HG03457 (cell line): ENCODE results near the gene CBX4.

Experiments
- ATAC-seq: cut with Tn5 transposase; IDR thresholded peaks from one replicate; pipeline ENCODE4 v1.9.1; 2021; ENCODE audit warnings: moderate number of reproducible peaks; ENCODE audit not compliant: unreplicated experiment

Gene CBX4

DNA sequence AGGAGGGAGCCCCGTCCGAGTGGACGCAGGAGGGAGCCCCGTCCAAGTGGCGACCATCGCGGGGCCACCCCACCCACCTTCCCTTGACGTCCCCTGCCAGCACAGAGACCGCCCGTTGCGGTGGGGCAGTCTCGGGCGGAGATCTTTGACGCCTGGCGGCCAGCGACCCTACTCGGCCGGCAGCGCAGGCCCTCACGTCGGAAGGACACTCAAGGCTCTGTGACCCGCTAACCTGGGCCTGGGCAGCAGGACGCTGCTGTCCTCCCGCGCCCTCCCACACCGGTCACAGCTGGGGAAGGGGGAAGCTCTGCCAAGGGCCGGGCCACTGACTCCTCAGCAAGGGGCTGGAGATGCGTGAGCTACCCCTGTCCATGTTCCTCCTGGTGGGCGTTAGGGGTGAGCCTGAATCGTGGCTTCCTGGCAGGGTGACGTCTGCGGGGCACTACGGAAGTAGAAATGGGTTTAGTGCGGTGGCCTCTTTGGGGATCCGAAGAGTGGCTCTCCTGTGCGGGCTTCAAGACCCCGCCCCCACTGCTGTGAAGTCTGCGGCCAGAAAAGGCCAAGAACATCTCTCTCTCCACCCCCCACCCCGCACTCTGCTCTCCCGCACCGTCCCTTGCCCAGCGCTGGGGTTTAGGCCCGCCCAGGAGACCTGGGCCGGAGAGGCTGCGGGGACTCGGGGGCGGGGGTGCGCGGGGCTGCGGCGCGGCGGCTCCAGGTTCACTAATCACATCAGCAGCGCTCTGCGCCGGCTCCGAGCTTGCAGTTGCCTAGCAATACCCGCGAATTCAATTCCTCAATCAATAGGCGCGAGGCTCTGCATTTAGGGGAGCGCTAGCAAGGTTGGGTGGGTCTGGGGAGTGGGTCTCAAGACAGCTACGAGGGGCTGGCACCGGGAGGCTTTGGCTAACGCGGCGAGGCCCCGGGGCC lies 48.2 kb downstream of the CBX4 start:
- no peak for ATAC-seq

DNA sequence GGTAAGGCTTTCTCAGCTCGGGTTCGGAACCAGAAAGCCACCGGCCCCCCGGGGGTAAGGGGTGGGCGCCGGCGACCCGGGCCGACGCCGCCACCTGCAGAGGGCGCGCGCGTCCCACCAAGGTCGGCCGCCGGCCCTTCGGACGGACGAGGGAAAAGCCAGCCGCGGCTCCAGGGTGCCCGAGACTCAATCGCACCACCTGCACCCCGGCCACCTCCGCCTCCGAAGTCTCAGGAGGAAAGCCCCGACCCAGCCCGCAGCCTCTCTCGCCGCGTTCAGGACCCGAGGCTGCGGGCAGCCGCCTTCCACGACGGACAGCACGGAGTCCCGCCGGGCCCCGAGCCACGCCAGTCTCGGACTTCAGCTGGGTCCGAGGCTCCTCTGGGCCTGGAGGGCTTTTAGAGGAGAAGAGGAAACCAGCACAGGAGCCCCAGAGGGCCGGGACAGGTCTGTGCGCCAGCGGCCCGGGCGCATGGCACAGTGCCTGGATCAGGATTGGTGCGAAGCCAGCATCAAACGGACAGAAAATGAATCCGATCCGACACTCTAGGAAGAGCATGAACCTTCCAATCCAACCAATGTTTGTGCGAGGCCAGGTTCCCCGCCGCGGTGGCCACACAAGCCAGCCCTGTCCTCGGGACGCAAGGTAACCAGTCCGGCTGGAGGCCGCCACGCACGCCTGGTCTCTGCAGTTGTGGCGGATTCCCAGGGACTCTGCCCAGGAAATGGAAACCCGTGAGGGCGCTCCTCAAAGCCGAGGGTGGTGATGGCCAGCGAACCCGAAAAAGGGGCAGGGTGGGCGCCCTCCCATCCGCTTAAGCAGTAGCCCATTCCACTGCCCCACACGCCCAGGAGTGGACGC lies 49.1 kb downstream of the CBX4 start:
- no peak for ATAC-seq

DNA sequence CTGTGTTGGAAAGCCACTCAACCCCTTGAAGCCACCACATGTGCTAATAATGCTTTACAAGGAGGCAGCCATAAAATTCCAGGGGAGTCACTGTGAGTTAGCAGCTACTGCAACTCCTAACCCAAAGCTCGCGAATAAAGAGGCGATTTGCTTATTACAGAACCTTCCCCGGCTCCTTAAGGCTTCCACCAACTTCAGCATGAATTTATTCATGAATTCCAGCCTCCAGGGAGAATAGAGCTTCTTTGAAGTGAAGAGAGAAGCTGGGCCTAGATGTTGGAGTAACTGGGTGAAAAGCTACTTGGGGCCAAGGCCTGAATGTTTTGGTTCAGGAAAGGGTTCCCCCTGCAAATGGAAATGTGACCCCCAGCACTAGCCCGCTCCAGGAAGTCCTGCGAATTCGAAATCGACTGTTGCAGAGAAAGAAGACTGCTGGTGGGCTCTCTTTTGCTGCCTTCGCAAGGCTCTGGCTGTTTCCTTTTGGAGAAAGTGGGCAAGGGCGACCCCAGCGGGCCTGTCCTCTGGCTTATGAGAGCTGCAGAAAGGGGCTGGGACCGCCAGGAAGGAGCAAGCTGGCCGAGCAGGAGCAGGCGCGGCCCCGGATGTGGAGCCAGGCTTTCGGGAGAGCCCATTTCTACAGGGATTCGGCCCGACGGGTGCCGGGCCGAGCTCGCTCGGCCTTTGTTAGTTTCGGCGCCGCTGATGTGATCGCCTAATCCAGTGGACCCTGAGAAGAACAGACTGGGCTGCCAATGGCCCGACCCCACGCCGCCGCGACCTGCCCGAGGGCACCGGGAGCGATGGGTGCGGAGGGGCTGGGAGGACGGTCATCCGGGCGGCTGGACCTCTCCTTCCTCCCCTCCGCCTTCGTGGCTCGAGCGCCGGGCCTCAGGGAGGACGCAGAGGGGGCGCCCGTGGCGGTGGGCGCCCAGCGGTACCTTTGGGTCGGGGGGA lies 50.0 kb downstream of the CBX4 start:
- ATAC-seq, result no peak

DNA sequence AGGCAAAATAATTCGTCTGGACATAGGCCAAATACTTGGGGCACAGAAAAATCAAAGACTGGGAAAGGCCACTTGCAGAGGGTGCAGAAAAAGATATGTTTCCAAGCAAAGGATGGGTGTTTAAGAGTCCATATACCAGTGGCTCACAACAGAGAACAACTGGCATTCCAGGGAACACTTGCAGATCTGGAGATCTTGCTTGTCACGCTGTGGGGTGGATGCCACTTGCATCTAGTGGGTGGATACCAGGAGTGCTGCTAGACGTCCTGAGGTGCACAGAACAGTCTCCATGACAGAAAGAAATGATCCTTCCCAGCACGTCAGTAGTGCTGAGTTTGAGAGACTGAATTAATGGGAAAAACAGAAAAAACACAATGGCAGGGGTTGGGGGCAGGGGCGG lies 50.8 kb downstream of the CBX4 start:
- ATAC-seq, result no peak

DNA sequence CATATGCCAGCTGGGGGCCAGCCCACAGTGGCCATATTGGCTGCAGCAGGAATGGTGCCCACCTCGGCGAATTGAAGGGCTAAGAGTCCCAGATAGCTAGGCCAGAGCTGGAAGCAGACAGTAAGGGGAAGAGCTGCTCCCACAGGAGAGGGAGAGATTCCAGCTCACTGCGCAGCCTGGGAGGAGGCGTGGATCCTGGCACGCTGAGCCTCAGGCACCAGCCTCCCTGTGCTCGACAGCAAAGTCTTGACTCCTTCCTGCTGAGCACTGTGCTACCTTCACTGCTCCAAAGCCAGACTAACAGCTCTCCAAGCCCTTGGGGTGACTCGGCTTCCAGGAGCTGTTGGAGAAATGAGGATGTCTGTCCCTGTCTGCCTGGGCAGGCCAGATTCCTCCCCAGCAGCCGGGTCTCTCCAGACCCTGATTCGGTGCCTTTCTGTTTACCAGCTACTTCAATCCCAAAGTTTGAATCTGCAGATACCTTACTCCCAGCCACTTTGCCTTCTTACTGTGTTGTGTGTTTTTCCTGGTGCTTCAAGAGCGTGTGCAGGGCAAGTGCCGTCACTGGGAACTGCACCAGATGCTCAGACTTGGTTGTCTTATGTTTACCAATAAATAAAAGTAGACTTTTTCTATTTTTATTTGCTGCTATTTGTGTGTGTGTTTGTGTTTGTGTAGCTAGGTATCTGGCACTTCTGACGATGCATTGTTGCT lies 52.2 kb downstream of the CBX4 start:
- no peak for ATAC-seq

DNA sequence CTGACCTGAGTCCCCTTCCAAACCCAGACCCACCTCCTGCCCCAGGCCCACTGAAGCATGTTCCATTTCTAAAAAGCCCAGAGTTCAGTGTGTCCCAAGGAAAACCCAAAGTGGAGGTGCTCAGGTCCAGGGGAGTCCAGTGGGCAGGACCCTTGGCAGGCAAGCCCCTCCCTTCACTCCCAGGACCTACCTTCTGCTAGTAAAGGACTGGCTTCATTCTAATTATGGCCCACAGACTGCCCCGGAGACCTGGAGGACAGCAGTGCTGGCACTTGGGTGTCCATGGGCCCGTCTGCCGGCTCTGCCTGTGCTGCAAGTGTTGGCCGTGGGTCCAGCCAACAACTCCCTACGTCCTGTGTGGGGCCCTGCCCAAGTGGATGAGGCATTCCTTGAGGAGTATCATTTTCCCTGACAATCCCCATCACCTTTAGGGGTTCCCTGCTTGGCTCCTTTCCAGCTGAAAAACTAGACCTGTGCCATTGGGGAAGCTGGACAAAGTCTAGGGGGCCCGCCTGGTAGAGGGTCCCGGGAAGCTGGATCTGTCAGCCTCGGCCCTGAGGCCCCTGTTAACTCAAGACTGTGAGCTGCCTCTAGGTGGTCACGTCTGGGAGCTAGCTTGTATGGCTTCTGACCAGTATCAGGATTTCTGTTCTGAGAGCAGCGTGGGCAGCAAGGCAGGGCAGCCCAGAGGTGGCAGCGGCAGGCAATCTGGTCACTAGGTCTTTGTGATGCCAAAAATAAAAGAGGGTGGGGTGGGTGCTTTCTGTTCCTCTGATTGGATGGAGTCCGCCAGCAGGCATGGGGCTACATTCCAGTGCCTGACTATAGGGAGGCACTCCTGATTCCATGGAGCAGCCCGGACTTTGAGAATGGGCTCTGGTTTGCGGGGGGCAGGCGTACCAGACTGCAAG lies 53.1 kb downstream of the CBX4 start:
- no peak for ATAC-seq

DNA sequence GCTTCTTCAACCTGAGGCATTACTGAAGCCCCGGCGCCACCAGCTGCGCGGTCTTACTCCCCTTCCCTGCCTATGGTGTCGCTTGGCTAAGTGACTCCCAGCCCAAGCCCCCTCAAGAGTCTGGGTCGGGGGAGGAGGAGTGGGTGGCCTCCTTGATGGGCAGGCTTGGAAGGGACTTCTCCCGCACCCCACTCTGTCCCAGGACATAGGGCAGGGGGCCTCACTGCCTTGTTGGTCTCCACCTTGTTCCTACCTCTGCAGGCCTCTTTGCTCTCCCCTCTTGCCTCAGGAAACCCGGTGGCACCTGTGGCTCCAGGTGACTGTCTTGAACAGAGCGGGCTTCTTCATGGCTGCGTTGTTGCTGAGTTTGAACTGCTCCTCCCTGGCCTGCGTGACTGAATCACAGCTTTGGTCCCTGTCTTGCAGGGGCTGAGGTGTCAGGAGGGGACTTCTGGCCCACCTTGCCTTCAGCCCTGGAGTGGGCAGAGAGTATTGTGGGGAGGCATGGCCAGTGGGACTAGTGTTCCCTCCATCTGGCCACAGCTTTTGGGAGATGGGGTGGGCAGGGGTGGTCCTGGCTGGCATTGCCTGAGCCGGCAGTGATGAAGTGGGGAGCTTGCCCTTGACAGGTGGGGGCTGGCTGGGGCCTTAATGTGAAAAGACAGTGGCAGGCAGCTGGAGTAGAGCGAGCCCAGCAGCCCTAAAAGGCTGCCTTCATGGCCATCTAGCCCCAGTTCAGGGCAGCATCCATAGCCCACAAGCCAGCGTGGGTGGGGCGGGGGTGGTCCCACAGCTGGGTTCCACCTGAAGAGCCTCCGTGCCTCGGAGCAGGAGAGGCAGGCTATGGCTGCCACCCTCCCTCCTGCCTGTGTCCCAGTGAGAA lies 54.0 kb downstream of the CBX4 start:
- ATAC-seq, result no peak

DNA sequence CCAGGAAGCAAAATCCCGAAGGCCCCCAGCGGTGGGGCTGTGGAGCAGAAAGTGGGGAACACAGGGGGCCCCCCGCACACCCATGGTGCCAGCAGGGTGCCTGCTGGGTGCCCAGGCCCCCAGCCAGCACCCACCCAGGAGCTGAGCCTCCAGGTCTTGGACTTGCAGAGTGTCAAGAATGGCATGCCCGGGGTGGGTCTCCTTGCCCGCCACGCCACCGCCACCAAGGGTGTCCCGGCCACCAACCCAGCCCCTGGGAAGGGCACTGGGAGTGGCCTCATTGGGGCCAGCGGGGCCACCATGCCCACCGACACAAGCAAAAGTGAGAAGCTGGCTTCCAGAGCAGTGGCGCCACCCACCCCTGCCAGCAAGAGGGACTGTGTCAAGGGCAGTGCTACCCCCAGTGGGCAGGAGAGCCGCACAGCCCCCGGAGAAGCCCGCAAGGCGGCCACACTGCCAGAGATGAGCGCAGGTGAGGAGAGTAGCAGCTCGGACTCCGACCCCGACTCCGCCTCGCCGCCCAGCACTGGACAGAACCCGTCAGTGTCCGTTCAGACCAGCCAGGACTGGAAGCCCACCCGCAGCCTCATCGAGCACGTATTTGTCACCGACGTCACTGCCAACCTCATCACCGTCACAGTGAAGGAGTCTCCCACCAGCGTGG lies 54.8 kb downstream of the CBX4 start:
- ATAC-seq, result no peak

DNA sequence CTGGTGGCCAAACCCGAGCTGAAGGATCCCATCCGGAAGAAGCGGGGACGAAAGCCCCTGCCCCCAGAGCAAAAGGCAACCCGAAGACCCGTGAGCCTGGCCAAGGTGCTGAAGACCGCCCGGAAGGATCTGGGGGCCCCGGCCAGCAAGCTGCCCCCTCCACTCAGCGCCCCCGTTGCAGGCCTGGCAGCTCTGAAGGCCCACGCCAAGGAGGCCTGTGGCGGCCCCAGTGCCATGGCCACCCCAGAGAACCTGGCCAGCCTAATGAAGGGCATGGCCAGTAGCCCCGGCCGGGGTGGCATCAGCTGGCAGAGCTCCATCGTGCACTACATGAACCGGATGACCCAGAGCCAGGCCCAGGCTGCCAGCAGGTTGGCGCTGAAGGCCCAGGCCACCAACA lies 55.3 kb downstream of the CBX4 start:
- no peak for ATAC-seq
